HG03442 (cell line): ENCODE measurements around the gene PLXDC1.
"Not testable (repeated sequence)": the region's sequence is repeated elsewhere in the genome, so short reads cannot be mapped to it uniquely, and the experiment has no call there.

ENCODE experiments used
- ATAC-seq: cut with Tn5 transposase; IDR thresholded peaks from one replicate; pipeline ENCODE4 v1.9.1; 2021; ENCODE audit warnings: mild to moderate bottlenecking, moderate library complexity; ENCODE audit not compliant: unreplicated experiment

PLXDC1 gene

DNA sequence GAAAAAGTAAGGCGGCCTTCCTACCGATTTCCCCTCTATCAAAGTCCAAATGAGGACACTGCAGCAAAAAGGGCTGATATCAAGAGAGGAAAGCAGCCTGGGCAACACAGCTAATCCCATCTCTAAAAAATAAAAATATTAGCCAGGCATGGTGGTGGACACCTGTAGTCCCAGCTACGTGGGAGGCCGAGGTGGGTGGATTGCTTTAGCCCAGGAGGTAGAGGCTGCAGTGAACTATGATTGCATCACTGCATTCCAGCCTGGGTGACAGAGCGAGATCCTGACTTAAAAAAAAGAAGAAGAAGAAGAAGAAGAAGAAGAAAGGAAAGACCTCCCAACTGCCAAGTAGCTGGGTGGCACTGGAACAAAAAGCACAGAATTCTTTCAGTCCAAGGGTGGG is 31.6 kb upstream of the PLXDC1 start:
- no peak for ATAC-seq

DNA sequence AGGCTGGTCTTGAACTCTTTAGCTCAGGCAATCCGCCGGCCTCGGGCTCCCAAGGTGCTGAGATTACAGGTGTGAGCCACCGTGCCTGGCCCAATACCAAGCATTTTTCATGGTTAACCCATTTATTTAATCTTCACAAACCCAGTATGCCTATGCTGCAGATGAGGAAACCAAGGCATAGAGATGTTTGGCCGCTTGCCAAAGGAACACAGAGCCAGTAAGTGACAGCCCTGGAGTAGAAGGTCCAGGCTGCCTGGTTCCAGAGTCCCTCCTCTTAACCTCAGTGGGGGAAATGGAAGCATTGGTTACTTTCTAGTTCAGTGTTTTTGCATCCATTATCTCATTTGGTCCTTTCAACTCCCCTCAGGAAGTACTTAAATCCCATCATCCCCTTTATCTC is 29.9 kb upstream of the PLXDC1 start:
- ATAC-seq: no peak

DNA sequence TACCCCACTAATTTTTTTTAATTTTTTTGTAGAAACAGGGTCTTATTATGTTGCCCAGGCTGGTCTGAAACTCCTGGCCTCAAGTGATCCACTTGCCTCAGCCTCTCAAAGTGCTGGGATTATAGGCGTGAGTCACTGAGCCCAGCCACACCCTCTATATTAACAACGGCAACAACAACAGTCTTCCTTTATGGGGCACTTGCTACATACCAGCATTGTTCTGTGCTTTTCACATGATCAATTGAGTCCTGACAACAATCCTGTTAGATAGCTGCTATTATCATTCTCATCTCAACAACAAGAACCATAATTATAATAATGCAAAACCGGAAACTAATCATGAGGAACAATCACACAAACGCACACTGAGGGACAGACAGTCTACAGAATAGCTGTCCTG is 27.1 kb upstream of the PLXDC1 start:
- ATAC-seq: no peak

- no peak for ATAC-seq
These were observed 25.8 kb upstream of the PLXDC1 start for GRCh38 chr17:39177256-39177655.

GRCh38 chr17:39175695-39176093 is 24.3 kb upstream of the PLXDC1 start:
- no peak for ATAC-seq

GRCh38 chr17:39174920-39175694 is 23.7 kb upstream of the PLXDC1 start:
- ATAC-seq: no peak

- ATAC-seq: no peak
These were observed 22.3 kb upstream of the PLXDC1 start for GRCh38 chr17:39173526-39174274.

DNA sequence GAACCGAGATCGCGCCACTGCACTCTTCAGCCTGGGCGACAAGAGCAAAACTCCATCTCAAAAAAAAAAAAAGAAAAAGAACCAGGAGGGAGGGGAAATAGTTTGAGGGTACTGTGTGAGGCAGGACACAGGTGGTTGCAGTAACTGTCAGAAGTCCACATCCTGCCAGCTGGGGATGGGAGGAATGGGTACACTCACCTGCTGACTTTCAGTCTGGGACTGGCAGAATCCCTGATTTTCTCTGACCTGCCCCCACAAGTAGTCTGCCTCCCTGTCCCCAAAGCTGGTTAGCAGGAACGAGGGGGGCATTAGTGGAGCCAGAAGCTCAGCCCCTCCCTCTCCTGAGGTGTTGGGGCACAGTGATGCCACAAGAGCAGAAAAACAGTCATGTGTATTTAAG is 21.6 kb upstream of the PLXDC1 start:
- ATAC-seq: no peak

DNA sequence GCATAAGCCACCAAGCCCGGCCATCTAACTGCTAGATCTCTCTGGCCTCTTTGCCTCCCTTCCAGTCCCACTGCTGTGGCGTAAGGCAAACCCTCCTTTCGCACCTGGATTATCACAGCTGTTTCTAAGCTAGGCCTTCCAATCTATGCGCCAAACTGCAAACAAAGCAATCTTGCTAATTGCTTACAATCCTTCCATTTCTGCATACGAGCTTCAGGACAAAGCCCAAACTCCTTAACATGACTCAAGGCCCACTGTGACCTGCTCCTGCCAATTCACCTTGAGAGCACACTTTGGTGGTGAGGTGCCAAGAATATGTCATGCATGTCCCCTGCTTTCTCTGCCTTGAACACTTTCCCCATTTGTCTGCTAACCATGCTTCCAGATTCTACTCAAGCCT is 20.5 kb upstream of the PLXDC1 start:
- no peak for ATAC-seq

DNA sequence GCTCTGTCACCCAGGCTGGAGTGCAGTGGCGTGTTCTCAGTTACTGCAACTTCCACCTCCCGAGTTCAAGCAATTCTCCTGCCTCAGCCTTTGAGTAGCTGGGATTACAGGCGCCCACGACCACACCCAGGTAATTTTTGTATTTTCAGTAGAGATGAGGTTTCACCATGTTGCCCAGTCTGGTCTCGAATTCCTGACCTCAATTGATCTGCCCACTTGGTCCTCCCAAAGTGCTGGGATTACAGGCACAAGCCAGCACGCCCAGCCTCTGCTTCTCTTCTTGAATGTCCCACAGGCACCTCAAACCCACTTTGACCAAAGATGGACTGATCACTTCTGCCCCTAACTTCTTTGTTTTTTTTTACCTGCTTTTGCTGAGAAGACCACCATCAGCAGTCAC is 19.1 kb upstream of the PLXDC1 start:
- ATAC-seq: no peak

GRCh38 chr17:39170109-39170508 is 18.7 kb upstream of the PLXDC1 start:
- no peak for ATAC-seq

DNA sequence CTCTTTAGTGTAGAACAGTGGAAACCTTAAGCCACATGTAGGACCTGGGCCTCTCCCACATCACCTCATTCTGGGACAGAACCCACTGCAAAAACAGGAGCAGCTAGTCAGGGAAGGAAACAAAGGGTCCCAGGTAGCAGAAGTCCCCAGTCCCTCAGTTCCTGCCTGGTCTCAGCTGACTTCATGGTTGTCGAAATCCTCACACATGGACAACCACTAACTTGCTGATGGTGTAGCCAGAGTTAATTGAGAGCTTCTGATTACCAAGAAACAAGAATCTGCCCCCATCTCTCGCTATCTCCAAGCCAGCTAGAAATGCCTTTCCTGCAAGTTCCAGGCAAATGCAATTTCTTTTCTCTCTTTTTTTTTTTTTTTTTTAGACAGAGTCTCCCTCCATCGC is 18.1 kb upstream of the PLXDC1 start:
- ATAC-seq: no peak

GRCh38 chr17:39169101-39169500 is 17.7 kb upstream of the PLXDC1 start:
- no peak for ATAC-seq

- not testable (repeated sequence) for ATAC-seq
These were observed 17.1 kb upstream of the PLXDC1 start for GRCh38 chr17:39168503-39168902.

GRCh38 chr17:39167476-39167875 is 16.0 kb upstream of the PLXDC1 start:
- no peak for ATAC-seq

- no peak for ATAC-seq
These were observed 15.2 kb upstream of the PLXDC1 start for GRCh38 chr17:39166437-39167335.

- ATAC-seq: no peak
These were observed 14.5 kb upstream of the PLXDC1 start, which contains the start of gene ARL5C for GRCh38 chr17:39165841-39166349. Gene ARL5C (minus strand): TSS chr17:39166161. CDS start chr17:39165760, 401 bp downstream.

DNA sequence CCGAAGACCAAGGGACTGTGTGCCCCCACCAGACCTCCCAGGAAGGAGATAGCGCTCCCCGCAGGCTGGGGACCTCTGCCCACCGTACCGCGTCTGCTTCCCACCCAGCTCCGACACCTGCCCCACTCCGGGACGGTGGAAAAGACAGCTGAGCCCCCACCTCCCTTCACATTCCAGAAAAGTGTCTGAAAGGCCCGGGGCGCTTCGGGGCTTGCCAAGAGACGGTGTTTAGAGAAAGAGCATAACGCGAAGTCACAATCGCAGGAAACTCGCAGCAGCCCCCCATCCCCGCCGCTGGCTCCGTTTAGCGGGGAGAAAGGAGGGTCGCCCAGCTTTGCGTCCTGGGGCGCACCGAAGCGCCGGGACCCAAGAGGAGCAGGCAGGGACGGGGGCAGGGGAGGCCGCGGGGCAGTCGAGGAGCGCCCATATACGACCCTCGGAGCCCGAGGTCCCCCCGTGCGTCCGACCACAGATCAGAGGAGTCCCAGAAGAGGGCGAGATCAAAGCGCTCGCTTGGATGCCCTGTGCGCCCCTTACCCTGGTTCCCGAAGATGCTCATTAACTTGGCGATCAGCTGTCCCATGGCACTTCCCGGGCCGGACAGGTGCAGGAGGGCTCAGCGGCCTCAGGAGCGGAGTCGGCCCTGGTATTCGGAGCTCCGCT is 13.9 kb upstream of the PLXDC1 start:
- ATAC-seq: no peak

DNA sequence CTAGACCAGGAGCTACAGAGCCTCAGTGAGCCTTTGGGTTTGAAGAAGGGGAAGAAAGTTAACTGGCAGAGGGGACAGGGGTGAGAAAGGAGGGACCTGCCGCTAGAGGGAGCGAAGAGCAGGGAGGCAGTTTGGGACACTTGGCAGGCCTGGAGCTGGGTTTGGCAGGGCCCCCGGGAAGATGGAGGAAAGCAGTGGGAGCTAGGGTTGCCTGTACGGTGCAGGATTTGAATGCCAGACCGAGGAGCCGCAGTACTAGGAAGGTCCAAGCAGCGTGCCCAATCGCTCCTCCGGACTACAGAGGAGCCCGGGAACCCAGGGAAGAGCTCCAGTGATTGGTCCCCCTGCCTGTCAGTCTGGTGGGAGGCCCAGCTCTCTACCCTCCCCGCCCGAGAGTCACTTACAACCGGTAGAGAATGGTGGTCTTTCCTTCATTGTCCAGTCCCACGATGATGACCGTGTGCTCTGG is 13.3 kb upstream of the PLXDC1 start:
- ATAC-seq: peak; percentile 69

GRCh38 chr17:39161962-39162361 is 10.5 kb upstream of the PLXDC1 start:
- no peak for ATAC-seq
